Forelimb muscle (tissue), 1 donor: ENCODE results near the gene MFAP3. TPM values are rescaled to one million over a fixed set of nuclear protein-coding genes. Genes with fewer than 3 reads are reported as not detected.
"Not testable (repeated sequence)": the region's sequence is repeated elsewhere in the genome, so short reads cannot be mapped to it uniquely, and the experiment has no call there.

Experiments
- DNase-seq: peaks from one replicate; pipeline ENCODE4 v3.0.0-alpha.2; 2013; ENCODE audit warnings: low read depth
- polyA plus RNA-seq: library from polyadenylated mRNA; unstranded; fragments of 120-200 nt; gene quantifications from one replicate; pipeline ENCODE4 v1.2.1, GENCODE V29; 2013; ENCODE audit not compliant: insufficient read length

The MFAP3 gene
- polyA plus RNA-seq, 1 donor = 25.2 TPM

DNA sequence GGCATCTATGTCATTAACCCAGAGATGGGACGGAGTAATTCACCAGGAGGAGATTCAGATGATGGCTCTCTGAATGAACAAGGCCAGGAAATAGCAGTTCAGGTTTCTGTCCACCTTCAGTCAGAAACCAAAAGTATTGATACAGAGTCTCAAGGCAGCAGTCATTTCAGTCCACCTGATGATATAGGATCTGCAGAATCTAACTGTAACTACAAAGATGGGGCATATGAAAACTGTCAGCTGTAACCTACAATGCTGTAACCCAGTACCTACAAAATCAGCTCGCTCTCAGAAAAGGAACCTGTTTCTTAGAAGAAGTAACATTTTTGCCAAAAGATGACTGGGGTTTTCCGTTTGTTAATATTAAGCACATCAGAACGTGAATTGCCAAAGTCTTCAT is 14.7 kb downstream of the MFAP3 start:
- no peak for DNase-seq

GRCh38 chr5:154055201-154055600 is 16.4 kb downstream of the MFAP3 start:
- no peak for DNase-seq

DNA sequence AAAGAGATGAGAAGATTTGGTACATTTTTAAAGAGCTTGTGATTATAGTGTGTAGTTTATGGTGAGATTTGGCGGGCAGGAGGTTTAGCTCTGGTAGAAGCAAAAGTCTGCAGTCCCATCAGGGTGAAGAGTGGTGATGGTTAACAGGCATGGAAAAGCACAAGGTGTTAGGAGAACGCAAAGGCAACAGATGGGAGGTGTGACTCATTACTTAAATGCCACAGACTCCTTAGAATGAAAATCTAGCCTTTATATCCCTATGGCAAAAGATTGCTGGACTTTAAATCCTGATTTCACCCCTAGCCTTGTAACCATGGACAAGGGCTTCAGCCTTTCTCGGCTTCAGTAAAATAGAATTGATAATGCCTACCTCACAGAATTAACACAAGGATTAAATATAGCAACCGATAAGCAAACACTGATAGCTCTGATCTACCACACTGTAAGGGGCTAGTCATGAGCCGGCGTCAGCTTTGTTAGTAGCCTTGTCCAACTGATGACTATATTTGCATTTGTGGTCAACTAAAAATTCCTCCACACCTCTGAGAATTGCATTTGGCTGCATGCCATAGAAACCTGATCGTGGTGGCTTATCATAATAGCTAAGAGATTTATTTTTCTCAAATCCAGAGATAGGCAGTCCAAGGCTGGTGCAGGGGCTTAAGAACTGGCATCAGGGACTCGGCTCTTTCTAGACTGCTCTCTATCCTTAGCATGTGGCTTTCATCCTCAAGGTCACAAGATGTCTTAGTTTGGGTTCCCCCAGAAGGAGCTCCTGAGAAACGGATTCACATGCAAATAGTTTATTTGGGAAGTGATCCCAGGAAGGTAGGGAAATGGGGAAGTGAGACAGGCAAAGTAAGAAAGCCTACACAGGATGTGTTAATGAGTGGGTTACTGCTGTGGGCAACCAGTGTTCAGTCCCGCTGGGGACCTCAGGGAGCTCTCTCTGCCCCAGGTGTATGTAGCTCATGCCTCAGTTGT is 19.6 kb downstream of the MFAP3 start:
- no peak for DNase-seq

DNA sequence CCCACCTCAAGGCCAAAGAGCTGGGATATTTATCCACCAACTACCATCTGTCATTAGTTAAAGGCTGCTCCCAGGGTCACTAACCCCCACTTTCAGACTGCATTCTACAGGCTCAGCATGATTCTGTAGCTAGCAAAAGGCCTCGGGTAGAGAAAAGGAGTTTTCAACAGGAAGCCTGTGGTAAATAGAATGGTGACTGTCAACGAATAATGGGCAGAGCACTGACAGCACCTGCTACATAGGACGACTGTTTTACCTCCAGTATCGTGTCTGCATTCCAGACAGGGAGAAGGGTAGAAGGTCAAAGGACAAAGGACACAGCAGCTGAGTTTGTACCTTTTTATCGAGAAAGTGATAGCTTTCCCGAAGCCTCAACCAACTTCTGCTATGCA is 20.3 kb downstream of the MFAP3 start:
- no peak for DNase-seq

DNA sequence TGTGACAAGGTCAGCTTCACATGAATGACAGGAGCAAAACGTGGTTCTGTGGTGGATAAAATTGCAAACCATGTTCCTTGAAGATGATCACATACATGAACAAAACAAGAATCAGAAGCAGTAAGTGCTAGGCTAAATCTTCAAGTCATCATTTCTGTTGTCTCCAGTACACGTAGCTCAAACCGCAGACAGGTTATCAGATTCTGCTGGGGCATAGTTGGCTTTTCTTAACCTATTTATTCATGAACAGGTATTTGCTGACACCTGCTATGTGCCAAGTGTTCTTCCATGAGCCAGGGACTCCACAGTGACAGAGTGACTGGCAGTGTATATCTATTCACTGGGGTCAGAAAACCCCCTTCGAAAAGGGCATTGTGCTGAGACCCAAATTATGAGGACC is 20.8 kb downstream of the MFAP3 start:
- no peak for DNase-seq

DNA sequence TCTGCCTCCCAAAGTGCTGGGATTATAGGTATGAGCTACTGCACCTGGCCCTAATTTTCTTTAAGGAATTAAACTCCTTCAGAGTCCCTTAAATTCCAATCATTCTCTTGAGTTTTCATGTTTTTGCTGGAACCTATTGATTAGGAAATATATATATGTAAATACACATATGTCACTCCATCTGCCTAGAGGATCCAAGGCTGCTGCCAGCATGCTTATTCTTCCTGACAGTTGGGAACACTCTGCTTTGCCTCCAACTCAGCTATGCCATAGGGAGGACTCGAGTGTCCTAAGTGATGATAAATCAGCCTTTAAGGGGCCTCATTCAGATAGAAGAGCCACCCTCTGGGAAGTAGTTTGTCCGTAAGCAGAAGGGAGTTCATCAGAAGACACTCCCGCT is 21.8 kb downstream of the MFAP3 start:
- no peak for DNase-seq

- no peak for DNase-seq
Measured at GRCh38 chr5:154063372-154063771, 24.6 kb downstream of the MFAP3 start.

DNA sequence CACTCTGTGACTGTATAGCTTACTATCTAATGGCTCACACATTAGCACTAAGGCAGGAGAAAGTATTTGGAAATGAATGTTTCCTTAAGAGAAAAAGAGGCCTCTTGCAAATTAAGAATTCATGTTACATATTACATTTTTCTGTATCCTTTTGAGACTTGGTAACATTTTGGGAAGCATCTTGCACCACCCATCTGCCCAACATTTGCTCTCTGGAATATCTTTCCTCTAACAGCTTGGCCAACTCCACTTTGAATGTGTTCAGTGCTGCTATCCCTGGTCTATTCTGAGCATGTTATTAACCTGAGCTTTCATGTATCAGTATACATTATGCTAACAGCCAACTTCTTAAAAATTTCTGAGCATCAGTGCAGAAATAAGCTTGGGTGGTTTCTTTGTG is 27.2 kb downstream of the MFAP3 start:
- DNase-seq = no peak

DNA sequence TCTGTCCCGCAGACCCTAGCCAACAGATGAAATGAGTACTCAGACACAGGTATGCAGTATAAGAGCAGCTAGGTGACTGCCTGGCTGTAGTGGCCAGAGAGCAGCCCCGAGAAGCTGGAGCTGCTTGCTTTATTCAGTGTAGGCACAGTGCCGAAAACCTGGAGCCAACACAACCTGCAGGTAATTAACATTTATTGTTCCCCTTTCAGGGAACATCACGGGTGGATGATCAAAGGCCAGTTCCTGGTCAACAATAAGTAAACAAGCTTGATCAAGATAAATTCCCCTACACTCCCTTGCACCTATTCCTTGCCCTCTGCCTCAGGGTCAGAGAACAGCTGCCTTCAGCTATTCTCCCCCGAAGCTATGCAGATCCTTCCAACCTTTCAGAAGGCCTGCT is 31.1 kb downstream of the MFAP3 start:
- DNase-seq = not testable (repeated sequence)

DNA sequence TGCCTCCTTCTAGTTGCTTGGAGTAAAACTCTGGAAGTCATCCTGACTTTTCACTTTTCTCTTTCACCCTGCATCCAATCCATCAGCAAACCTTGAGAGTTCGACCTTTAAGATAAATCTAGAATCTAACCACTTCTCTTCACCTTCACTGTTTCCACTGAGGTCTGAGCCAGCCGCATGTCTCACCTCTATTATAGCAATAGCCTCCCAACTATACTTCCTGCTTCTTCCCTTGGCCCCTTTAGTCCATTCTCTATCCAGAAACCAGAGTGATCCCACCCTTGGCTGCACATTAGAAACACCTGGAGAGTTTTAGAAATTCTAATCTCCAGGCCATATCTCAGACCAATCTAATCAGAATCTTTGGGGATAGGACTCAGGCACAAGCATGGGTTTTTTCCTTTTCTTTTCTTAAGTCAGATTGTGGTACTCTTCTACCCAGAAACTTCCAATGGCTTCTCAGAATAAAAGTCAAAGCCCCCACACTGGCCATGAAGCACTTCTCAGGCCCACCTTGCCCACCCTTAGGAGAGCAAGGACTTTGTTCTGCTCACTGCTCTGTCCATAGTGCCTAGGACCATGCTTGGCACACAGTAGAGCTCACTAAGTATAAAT is 33.1 kb downstream of the MFAP3 start:
- no peak for DNase-seq

DNA sequence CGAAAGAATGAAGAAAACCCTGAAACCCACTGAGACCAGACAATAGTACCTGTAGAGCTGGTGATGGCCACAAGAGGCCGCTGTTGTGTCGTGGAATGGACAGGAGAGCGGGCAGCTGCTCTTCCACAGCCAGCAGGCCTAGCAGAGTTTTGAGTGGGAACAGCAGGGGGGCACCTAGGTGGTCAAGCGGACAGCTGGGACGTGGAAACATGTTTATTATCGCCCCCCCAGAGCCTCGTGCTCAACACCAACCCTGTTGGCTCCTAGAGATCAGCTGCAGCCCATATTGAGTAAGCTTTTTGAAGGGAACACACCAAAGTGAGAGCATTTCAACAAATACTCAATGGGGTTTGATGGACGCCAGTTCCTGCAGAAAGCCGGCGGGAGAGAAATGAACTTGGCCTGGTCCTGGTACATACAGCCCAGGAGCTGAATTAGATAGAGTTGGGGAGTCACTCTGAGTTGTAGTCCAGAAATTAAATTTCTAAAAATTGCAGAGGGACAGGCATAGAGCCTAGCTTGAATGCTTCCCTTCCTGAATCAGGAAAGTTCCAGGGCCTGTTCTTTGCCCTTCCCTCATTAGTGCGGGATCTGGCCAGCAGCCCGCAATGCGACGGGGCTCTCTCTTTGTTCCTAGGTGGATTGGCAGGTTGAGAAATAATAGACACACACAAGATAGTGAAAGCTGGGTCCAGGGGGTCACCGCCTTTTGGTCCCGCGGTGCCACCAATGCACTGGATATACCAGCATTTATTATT is 33.8 kb downstream of the MFAP3 start:
- DNase-seq = peak; percentile 47

DNA sequence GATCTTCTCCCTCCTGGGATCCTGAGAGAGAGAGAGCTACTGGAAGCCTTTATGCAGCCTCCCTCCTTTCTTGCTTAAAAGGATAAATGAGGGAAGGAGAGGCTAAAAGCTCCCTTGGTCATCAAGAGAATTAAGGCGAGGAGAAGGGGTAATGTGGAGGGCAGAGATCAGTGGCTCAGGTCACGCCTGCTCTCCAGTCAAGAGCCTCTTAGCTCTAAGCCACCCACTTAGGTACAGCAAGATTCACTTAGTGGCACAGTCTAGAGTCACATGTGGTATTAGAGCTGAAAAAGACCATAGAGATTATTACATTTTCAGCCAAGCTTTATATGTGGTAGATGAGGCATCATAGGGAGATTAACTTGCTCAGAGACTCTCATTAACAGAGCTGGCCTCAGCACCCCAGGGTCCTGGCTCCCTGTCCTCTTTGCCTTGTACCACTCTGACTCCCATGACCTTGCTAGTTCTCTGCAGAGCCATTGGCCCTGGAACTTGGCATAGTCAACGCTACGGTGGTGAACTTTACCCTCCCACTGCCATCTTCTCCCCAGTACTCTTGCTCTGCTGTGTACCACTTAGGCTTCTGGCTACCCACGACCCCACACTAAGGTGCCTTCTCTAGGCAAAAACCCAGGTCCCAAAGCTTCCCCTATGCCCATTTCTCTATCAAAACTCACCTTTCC is 37.6 kb downstream of the MFAP3 start:
- DNase-seq = no peak

DNA sequence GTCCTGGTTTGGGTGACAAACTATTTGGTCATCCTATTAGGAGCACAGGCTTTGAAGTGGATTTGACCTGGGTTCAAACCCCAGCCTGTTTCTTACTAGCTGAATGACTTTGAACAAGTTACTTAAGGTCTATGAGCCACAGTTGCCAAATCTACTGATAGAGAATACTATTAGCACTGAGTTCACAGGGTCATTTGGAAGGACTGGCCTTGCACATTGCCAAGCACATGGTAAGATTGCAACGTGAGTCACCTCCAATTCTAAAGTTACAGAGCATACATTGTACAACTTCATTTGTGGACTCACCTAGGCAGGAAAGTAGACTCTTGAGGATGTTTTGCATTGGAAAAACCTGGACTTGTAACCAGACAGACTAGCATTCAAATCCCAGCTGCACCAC is 38.9 kb downstream of the MFAP3 start:
- DNase-seq = no peak

- no peak for DNase-seq
Measured at GRCh38 chr5:154078272-154078671, 39.5 kb downstream of the MFAP3 start.

DNA sequence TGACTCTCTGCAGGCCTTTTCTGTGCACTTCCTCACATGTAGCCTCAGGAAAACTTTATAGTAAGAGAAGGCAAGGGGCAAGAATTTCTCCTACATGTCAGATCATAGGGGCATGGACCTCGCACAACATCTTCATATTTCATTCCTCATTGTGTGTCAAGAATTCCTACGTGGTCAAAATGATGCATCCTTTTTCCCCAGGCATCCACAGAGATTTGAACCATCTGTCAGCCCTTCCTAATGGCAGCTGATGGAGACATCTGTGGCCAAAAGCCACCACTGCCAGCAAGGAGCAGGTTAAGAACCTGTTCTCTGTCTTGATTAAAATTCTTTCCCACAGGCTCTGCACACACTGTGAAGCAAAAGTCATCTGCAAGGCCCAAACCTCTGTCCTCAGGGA is 42.5 kb downstream of the MFAP3 start:
- no peak for DNase-seq

DNA sequence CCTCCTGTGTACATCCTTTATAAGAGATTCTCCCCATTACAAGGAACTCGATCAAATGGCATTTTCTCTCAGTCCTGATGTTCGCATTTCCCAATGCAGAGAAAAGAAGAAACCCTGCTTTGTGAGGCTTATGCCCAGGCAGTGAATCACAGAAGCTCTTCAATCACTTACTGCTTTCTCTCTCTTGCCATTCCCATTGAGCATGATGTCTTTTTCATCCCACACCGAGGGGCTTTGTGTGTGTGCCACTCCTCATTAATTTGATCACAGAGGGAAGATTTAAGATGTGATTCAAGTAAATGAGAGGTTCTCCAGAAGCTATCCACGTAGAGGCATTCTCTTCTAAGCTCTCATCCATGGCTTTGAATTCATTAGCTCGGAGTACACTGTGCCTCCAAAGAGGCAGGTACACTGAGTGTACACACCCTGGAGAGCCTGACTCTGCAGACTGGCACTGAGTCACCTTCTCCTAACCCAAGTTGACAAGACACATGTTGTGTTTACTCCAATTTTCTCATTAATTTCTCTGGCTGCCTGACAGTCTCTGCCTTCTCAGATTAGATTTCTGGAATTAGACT is 45.4 kb downstream of the MFAP3 start:
- DNase-seq = no peak

- DNase-seq = no peak
Measured at GRCh38 chr5:154086146-154086545, 47.4 kb downstream of the MFAP3 start.

GRCh38 chr5:154086641-154087040 is 47.9 kb downstream of the MFAP3 start:
- DNase-seq = no peak

- DNase-seq = no peak
Measured at GRCh38 chr5:154087260-154087659, 48.5 kb downstream of the MFAP3 start.

DNA sequence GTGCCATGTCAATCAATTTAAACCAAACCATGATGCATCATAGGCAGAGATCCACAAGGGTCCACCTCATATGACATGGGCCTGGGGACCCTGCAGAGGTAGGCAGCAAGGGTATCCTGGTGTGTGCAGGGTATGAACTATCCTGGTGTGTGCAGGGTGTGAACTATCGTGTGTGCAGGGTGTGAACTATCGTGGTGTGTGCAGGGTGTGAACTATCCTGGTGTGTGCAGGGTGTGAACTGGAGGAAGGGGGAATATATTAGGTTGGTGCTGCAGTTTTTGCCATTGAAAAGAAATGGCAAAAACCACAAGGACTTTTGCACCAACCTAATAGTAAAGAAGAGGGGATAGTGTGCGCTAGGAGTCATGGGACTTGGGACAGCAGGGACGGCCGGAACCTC is 50.0 kb downstream of the MFAP3 start:
- no peak for DNase-seq

GRCh38 chr5:154090656-154091055 is 51.9 kb downstream of the MFAP3 start:
- DNase-seq = no peak
